ENCODE data around the gene PTCD2.
A peak's percentile ranks its signal among the peaks of the same experiment; 100 is the strongest.
"Not testable (repeated sequence)": the region's sequence is repeated elsewhere in the genome, so short reads cannot be mapped to it uniquely, and the experiment has no call there.

PTCD2 gene

DNA sequence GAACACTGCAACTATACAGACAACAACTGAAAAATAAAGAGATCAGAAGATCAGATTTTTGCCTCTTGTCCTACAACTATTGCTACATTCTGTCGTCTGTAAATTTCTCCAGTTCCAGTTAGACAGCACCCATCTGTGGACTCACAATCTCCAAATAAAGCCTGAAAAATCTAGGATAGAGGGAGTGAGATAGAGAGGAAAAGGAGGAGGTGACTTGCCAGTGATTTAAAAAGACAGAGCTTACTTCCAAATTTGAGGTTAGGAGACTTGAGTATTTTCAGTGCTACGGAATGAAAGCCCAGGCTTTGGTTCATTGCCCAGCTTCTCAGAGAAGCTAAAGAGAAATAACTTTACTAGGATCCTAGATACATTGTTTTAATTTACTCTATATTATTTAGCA, 63.6 kb downstream of the PTCD2 start:
- DNase-seq = no peak

DNA sequence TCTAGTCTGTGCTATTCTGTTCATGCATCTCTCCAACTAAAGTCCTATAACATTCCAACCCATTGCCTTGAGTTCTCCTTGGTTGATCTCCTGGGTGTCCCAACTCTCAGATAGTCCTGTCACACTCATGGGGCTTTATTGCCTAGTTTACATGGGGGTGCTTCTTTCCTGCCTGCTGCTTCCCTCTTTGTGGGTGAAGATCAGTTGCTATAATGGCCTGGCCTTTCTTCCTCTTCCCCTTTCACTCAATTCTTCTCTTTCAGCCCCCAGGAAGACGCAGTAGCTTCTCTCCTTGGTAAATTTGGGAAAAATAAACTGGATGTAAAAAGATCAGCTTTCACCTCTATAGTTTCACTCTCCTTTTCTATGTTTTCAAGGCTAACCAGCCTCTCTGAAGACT, 66.5 kb downstream of the PTCD2 start:
- no peak for DNase-seq

GRCh38 chr5:72387985-72388384, 67.8 kb downstream of the PTCD2 start:
- no peak for DNase-seq

- no peak for DNase-seq
Observed at GRCh38 chr5:72388646-72389045, 68.5 kb downstream of the PTCD2 start.

- DNase-seq = no peak
Observed at GRCh38 chr5:72390836-72391235, 70.7 kb downstream of the PTCD2 start.

DNA sequence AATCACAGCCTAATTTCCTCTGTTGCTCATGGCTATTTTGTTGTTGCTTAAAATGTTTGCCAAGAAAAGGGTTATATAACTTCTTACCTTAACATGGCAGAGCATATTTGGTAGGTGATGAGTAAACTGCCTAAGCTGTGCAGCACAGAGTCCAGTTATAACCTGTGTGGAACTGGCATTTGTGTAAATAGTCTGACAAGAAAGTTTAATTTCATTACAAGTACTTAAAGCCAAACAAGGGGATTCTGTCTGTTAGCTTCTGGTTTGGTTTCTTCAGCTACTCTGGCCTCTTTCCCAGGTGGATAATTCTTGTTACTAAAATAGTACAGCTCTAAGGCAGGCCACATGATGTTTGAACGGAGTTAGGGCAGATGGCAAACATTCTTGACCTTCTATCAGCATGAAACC, 72.2 kb downstream of the PTCD2 start:
- DNase-seq = peak; percentile 7

- DNase-seq = no peak
Observed at GRCh38 chr5:72393052-72393451, 72.9 kb downstream of the PTCD2 start.

- DNase-seq = no peak
Observed at GRCh38 chr5:72394688-72395087, 74.5 kb downstream of the PTCD2 start.

GRCh38 chr5:72397836-72398235, 77.7 kb downstream of the PTCD2 start:
- DNase-seq = no peak

GRCh38 chr5:72400950-72401349, 80.8 kb downstream of the PTCD2 start:
- no peak for DNase-seq

DNA sequence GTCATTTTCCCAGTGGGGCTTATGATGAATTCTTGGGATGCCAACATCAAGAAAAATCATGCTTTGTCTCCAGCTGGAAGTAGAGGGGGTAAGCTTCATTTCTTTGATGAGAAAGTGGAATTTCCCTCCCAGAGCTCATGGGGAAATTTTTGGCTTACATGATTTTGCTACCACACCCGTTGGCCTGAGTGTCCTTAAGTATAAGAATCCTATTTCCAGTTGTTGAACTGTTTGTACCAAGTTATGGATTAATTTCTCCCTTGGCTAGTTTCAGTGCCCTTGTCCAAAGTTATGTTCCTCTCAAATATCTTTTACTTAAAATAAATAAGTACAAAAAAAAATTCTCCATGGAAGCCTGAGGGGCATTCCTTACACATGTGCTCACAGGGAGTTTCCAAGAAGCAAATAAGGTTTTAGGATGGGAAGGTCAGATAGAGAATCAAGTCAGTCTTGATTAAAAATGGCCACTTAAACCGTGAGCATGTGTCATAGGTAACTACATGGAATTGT, 82.3 kb downstream of the PTCD2 start:
- DNase-seq = no peak

GRCh38 chr5:72402959-72403628, 82.9 kb downstream of the PTCD2 start:
- DNase-seq = no peak

- not testable (repeated sequence) for DNase-seq
Observed at GRCh38 chr5:72404771-72405170, 84.6 kb downstream of the PTCD2 start.

DNA sequence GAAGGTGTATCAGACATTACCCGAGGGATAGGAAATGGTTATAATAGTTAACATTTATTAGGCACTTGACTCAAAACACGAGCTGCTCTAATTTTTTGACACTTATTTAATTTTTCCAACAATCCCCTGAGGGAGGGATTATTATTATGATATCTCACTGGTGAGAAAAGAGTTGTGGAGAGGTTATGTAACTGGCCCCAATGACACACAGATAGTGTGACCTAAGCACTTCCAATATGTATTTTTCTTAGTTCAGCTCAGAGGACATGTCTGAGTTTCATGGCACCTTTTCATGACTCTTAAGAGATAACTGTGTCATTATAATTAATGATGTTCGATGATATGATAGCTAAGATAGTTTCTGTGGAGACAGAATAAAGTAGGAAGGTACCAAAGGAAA, 86.9 kb downstream of the PTCD2 start:
- no peak for DNase-seq

- no peak for DNase-seq
Observed at GRCh38 chr5:72407541-72407940, 87.4 kb downstream of the PTCD2 start.

DNA sequence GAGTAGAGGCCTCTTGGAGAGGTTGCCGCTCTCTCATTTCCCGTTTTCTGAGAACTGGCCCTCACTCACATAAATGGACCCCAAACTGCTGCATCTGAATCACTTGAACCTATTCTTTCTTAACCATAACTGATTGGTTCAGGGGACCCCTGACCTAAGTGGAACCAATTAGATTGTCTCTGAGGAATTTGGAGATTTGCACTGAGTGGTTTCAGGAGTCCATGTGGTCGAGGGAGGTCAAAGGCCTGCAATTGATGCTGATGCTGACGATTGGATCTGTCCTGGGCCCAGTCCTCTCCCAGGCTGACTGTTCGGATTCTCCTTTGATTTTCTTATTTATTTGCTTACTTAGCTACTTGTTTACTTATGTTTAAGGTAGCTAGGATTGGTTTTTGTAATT, 88.0 kb downstream of the PTCD2 start:
- DNase-seq = no peak

GRCh38 chr5:72408603-72409002, 88.4 kb downstream of the PTCD2 start:
- DNase-seq = no peak

DNA sequence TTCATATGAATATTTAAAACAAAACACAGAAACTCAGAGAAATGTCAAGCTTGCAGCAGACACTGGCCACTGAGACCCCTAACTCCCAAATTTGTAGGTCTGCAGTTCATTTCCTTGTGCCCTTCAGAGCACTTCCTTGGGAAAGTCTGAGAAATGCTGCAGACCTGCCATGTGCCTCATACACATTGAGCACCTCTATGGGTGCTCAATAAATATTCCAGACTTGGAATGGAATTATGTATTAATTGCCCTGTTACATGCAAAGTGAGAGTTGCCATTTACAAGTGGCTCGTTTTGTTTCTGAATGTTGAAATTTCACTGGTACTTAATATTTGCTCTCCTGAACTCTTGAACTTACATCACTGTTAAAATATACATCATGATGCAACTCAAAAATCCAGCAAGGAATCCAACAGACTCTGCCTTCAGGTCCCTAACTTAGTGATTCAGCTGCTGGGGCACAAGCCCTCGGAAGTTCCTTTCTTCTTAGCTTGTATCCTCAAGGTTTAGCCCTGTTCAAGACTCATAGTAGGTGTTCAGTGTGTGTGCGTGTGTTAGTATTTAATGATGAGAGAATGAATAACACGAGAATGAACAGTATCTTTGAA, 90.6 kb downstream of the PTCD2 start:
- no peak for DNase-seq

- no peak for DNase-seq
Observed at GRCh38 chr5:72412283-72413055, 92.3 kb downstream of the PTCD2 start.

- DNase-seq = no peak
Observed at GRCh38 chr5:72415616-72416325, 95.6 kb downstream of the PTCD2 start.

- DNase-seq = no peak
Observed at GRCh38 chr5:72417333-72418062, 97.3 kb downstream of the PTCD2 start.
